Panc1 (cell line): Measurements from ENCODE around the gene C10orf105. TPM values are rescaled to one million over a fixed set of nuclear protein-coding genes. Genes with fewer than 3 reads are reported as not detected.

Experiments used
- ATAC-seq: fragments of 200-7000 bp; cut with Tn5 transposase; 2 replicates; pipeline ENCODE4 v1.9.1; 2020; ENCODE audit warnings: mild to moderate bottlenecking, moderate library complexity
- BruUV-seq: library from RNA; stranded (reverse); fragments of 400-500 nt; replicated peaks from 2 replicates; lab custom pipeline; 2021; lab: Mats Ljungman, UMichigan
- CTCF ChIA-PET: fragments of 300-600 bp; sonication (Branson Sonifier 250); formaldehyde crosslinking; loops from one replicate; lab custom pipeline; 2022; ENCODE audit warnings: antibody characterized with exemption; lab: Charles Lee
- POLR2A ChIA-PET: fragments of 300-600 bp; sonication (Branson Sonifier 250); formaldehyde crosslinking; loops from one replicate; lab custom pipeline; 2022; ENCODE audit warnings: antibody characterized with exemption; lab: Charles Lee
- DNase-seq: peaks from one replicate; pipeline ENCODE4 v3.0.0-alpha.2; 2010; ENCODE audit warnings: low read depth, low spot score
- H3K27ac ChIP-seq: 2 replicates; pipeline ENCODE4 v1.5.1; 2011; ENCODE audit warnings: mild to moderate bottlenecking, low read length, inconsistent platforms
- H3K27me3 ChIP-seq: fragments of 200-500 bp; sonication (Bioruptor generic); 2 replicates; pipeline ENCODE4 v1.6.0; 2014; ENCODE audit warnings: low read length, inconsistent platforms; ENCODE audit not compliant: control insufficient read depth, insufficient read depth
- H3K36me3 ChIP-seq: fragments of 200-500 bp; sonication (Bioruptor generic); 2 replicates; pipeline ENCODE4 v1.5.1; 2014; ENCODE audit warnings: inconsistent platforms, mild to moderate bottlenecking, low read length, moderate library complexity; ENCODE audit not compliant: control insufficient read depth, insufficient read depth
- H3K4me1 ChIP-seq: 2 replicates; pipeline ENCODE4 v1.5.1; 2011; ENCODE audit warnings: inconsistent platforms, mild to moderate bottlenecking, low read length, moderate library complexity; ENCODE audit not compliant: control insufficient read depth, insufficient read depth
- H3K4me3 ChIP-seq, 2 experiments: 2 replicates each; pipeline ENCODE4 v1.5.1; 2011 to 2012; ENCODE audit warnings: low read depth in 2 of 2, low read length in 2 of 2, mild to moderate bottlenecking in 2 of 2, inconsistent platforms in 1 of 2, moderate library complexity in 1 of 2
- H3K9me3 ChIP-seq: fragments of 200-500 bp; sonication (Bioruptor generic); 2 replicates; pipeline ENCODE4 v1.5.1; 2014; ENCODE audit warnings: low read depth, mild to moderate bottlenecking, inconsistent platforms, low read length, moderate library complexity; ENCODE audit not compliant: control insufficient read depth, insufficient read depth
- CTCF ChIP-seq: fragments of 450-650 bp; IDR thresholded peaks from 2 replicates; pipeline ENCODE4 v1.5.1; 2017; ENCODE audit warnings: mild to moderate bottlenecking
- POLR2AphosphoS5 ChIP-seq: IDR thresholded peaks from 2 replicates; pipeline ENCODE4 v1.6.1; 2012; ENCODE audit warnings: mild to moderate bottlenecking, low read depth, low read length, moderate library complexity
- REST ChIP-seq, 2 experiments: IDR thresholded peaks; 2 replicates each; pipeline ENCODE4 v1.6.1; 2011 to 2012; ENCODE audit warnings: low read depth in 2 of 2, control low read depth in 1 of 2, low read length in 1 of 2, mild to moderate bottlenecking in 1 of 2, moderate library complexity in 1 of 2; ENCODE audit not compliant: insufficient read depth in 1 of 2
- SIN3A ChIP-seq: IDR thresholded peaks from 2 replicates; pipeline ENCODE4 v1.6.1; 2012; ENCODE audit warnings: low read depth, mild to moderate bottlenecking, low read length, moderate library complexity, borderline replicate concordance; ENCODE audit not compliant: insufficient read depth
- TCF7L2 ChIP-seq: IDR thresholded peaks from 2 replicates; pipeline ENCODE4 v1.6.1; 2011; ENCODE audit warnings: mild to moderate bottlenecking, low read depth, low read length, inconsistent platforms
- in situ Hi-C: cut with HindIII; loops from 2 replicates; pipeline ENCODE4 v1.10.0; 2016; ENCODE audit warnings: low sequenced_read_pairs, low pct_unique_long_range_greater_than_20kb
- intact Hi-C: fragments of 100-400 bp; cut with micrococcal nuclease; formaldehyde crosslinking; loops from one replicate; pipeline ENCODE4 v1.10.0; 2022; ENCODE audit not compliant: unreplicated experiment
- total RNA-seq: library from RNA; stranded (reverse); gene quantifications from one replicate; pipeline ENCODE4 v1.2.1, GENCODE V29; 2021; ENCODE audit not compliant: unreplicated experiment

Gene C10orf105
- total RNA-seq, 1 experiment from 2014 or later: not detected

GRCh38 chr10:71715860-71716259, 3.7 kb downstream of the C10orf105 start:
- CTCF ChIA-PET: interaction anchor here (1.5 to 1.8 kb wide), 2 partner anchors 10 to 20 kb away, joined by 3 to 7 read pairs; no protein-coding TSS in a partner anchor
- no peak for DNase-seq
- no peak overlapping the region for H3K27ac ChIP-seq
- no peak overlapping the region for H3K4me3 ChIP-seq
- in situ Hi-C loops: no loop called here
- H3K9me3 ChIP-seq: no peaks in the 10 kb centered on the region
- POLR2A ChIA-PET: no interaction called here
- no peak for ATAC-seq
- no TSS peak for BruUV-seq
- intact Hi-C loops: no loop called here
- H3K4me1 ChIP-seq: peaks cover 9% of the 10 kb centered on the region
- TF ChIP-seq POLR2AphosphoS5: no peak
- TF ChIP-seq CTCF: no peak
- no peak for TF ChIP-seq SIN3A
- no peak for TF ChIP-seq REST (IDR thresholded peaks at IDR 0.05; ENCODE audit: insufficient read depth in 1 of 2, low read depth in 2 of 2, low read length in 1 of 2)
- TF ChIP-seq TCF7L2: no peak
- H3K27me3 ChIP-seq: no peaks in the 10 kb centered on the region
- H3K36me3 ChIP-seq: no peaks in the 10 kb centered on the region

- H3K27me3 ChIP-seq: no peaks in the 10 kb centered on the region
- CTCF ChIA-PET: interaction anchor here (0.7 to 0.8 kb wide), 2 partner anchors 18 to 319 kb away, joined by 3 to 4 read pairs; partner anchors contain the start of gene CDH23
- BruUV-seq: no TSS peak
- DNase-seq: no peak
- no peaks in the 10 kb centered on the region for H3K36me3 ChIP-seq
- peaks cover 9% of the 10 kb centered on the region for H3K4me1 ChIP-seq
- H3K4me3 ChIP-seq: no peak overlapping the region
- no peaks in the 10 kb centered on the region for H3K9me3 ChIP-seq
- intact Hi-C loops (no loop called here), in situ Hi-C loops (no loop called here)
- no peak for ATAC-seq
- no peak for TF ChIP-seq POLR2AphosphoS5
- TF ChIP-seq CTCF: no peak
- no peak for TF ChIP-seq TCF7L2
- TF ChIP-seq REST (IDR thresholded peaks at IDR 0.05; ENCODE audit: insufficient read depth in 1 of 2, low read depth in 2 of 2, low read length in 1 of 2): no peak
- no peak for TF ChIP-seq SIN3A
- POLR2A ChIA-PET: no interaction called here
- no peak overlapping the region for H3K27ac ChIP-seq
Observed at GRCh38 chr10:71715026-71715425, 4.6 kb downstream of the C10orf105 start.
